ENCODE results near the gene PDE4D.

DNA sequence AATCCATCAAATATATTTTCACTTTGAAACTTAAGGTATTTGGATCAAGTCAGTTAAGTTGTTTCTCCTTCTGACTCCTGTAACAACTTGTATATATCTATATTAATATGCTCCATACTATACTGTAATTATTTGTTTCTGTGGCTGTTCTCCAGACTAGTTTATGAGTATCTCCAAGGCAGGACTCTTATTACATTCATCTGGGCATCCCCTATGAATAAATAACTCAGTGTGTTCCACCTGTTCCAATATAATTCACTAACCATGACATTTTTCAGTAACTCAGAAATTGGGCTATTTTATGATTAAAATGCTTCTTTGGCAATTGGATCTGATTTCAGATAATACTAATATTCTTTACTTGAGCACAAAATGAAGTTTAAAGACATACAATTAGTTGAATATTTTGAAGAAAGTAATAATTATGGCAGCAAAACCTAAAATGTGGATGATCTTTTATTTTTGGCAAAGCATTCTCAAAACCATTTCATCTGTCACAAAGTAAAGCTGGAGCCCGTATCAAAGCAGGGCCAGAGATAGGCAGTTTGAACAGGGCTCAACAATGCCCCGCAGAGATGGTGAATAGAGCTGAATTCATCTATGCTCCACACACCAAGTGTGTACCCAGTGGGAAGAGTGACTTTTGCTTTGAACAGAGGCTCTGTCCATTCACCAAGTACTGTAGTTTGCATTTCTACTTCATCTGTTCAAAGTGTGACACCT, 314.3 kb downstream of the PDE4D start:
- TF ChIP-seq POLR2A (IDR thresholded peaks at IDR 0.05): no peak
- TF ChIP-seq, protein P1, sequence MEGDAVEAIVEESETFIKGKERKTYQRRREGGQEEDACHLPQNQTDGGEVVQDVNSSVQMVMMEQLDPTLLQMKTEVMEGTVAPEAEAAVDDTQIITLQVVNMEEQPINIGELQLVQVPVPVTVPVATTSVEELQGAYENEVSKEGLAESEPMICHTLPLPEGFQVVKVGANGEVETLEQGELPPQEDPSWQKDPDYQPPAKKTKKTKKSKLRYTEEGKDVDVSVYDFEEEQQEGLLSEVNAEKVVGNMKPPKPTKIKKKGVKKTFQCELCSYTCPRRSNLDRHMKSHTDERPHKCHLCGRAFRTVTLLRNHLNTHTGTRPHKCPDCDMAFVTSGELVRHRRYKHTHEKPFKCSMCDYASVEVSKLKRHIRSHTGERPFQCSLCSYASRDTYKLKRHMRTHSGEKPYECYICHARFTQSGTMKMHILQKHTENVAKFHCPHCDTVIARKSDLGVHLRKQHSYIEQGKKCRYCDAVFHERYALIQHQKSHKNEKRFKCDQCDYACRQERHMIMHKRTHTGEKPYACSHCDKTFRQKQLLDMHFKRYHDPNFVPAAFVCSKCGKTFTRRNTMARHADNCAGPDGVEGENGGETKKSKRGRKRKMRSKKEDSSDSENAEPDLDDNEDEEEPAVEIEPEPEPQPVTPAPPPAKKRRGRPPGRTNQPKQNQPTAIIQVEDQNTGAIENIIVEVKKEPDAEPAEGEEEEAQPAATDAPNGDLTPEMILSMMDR (IDR thresholded peaks at IDR 0.05): no peak

Data from esophagus squamous epithelium (tissue), 4 donors.